Neural cell (in vitro differentiated cells): ENCODE measurements around the gene ALK.

Experiments used
- EP300 ChIP-seq: fragments of 450-650 bp; conservative IDR thresholded peaks from 2 replicates; pipeline ENCODE4 v1.6.1; 2014; ENCODE audit warnings: antibody characterized with exemption, mild to moderate bottlenecking, moderate library complexity; ENCODE audit not compliant: poor library complexity, severe bottlenecking
- EZH2 ChIP-seq: fragments of 200-600, 300-800 bp; shearing (Covaris generic), sonication (generic); IDR thresholded peaks from 2 replicates; pipeline ENCODE4 v1.6.1; 2014; ENCODE audit warnings: antibody characterized with exemption, low read length, borderline replicate concordance, mild to moderate bottlenecking; ENCODE audit not compliant: insufficient read depth, poor library complexity, severe bottlenecking
- MXI1 ChIP-seq: fragments of 450-650 bp; conservative IDR thresholded peaks from 2 replicates; pipeline ENCODE4 v1.6.1; 2014; ENCODE audit warnings: antibody characterized with exemption, mild to moderate bottlenecking; ENCODE audit not compliant: poor library complexity, severe bottlenecking
- POLR2AphosphoS5 ChIP-seq: IDR thresholded peaks from 2 replicates; pipeline ENCODE4 v1.6.1; 2012
- RAD21 ChIP-seq: fragments of 450-650 bp; conservative IDR thresholded peaks from 2 replicates; pipeline ENCODE4 v1.6.1; 2014; ENCODE audit warnings: antibody characterized with exemption, mild to moderate bottlenecking, moderate library complexity
- TAF1 ChIP-seq: IDR thresholded peaks from 2 replicates; pipeline ENCODE4 v1.6.1; 2012; ENCODE audit warnings: low read depth
- TF ChIP-seq, protein P1 (sequence below): fragments of 450-650 bp; IDR thresholded peaks from 2 replicates; pipeline ENCODE4 v1.5.1; 2014; ENCODE audit warnings: antibody characterized with exemption, mild to moderate bottlenecking, moderate library complexity; ENCODE audit not compliant: poor library complexity, severe bottlenecking

- TF ChIP-seq RAD21 (no peak), EZH2 (no peak), EP300 (no peak), POLR2AphosphoS5 (no peak), TAF1 (no peak), MXI1 (no peak)
- TF ChIP-seq, protein P1, sequence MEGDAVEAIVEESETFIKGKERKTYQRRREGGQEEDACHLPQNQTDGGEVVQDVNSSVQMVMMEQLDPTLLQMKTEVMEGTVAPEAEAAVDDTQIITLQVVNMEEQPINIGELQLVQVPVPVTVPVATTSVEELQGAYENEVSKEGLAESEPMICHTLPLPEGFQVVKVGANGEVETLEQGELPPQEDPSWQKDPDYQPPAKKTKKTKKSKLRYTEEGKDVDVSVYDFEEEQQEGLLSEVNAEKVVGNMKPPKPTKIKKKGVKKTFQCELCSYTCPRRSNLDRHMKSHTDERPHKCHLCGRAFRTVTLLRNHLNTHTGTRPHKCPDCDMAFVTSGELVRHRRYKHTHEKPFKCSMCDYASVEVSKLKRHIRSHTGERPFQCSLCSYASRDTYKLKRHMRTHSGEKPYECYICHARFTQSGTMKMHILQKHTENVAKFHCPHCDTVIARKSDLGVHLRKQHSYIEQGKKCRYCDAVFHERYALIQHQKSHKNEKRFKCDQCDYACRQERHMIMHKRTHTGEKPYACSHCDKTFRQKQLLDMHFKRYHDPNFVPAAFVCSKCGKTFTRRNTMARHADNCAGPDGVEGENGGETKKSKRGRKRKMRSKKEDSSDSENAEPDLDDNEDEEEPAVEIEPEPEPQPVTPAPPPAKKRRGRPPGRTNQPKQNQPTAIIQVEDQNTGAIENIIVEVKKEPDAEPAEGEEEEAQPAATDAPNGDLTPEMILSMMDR, result no peak
These were observed 155.2 kb downstream of the ALK start for GRCh38 chr2:29766191-29766590.
